ENCODE data around the gene MUC6. TPM values are rescaled to one million over a fixed set of nuclear protein-coding genes. Genes with fewer than 3 reads are reported as not detected.
A peak's percentile ranks its signal among the peaks of the same experiment; 100 is the strongest.

MUC6 gene
- total RNA-seq, 1 experiment from 2014 or later: not detected

DNA sequence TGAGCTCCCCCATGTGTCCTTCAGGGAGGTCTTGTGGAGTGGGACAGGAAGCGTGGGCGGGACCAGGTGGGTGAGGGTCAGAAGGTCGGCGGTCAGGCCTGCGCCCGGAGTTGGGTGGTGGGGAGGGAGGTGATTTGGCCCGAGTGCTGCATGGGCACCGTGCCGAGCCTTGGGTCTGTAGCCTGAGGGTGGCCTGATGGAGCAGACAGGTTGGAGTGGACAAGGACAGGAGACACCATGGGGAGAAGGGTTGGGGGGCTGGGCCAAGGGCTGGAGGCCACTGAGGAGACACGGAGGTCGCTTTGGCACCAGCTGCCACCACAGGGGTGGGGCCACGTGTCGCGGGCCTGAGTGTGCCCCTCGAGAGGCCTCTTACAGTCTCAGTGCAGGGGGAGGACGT, 57.7 kb downstream of the MUC6 start:
- no peak overlapping the region for H3K18ac ChIP-seq (ENCODE audit: insufficient read length, low read depth, low read length)

More for the DNA sequence above, 57.7 kb downstream of the MUC6 start:
- Histone ChIP-seq H3K9ac (ENCODE audit: extremely low read depth, insufficient read length, low read length) (no peak overlapping the region), H4K5ac (ENCODE audit: insufficient read length, low read depth, low read length) (no peak overlapping the region), H3T11ph (ENCODE audit: low read length) (no peak overlapping the region), H4K8ac (replicated peaks; ENCODE audit: insufficient read length, low read depth, low read length) (no peak overlapping the region), H3K27me3 (ENCODE audit: insufficient read depth, low read length) (no peaks in the 10 kb centered on the region), H4K20me1 (ENCODE audit: control insufficient read depth, insufficient read depth, insufficient read length) (no peaks in the 10 kb centered on the region), H2AK5ac (ENCODE audit: insufficient read length, low read length) (no peak overlapping the region), H2BK120ac (ENCODE audit: low read depth, low read length, poor library complexity, severe bottlenecking) (no peak overlapping the region), H2BK12ac (ENCODE audit: insufficient read length, low read depth, low read length) (no peak overlapping the region), H4K91ac (ENCODE audit: insufficient read length, low read depth, low read length) (no peak overlapping the region), H3K23me2 (ENCODE audit: insufficient read length, low read depth, low read length, poor library complexity, severe bottlenecking) (no peaks in the 10 kb centered on the region), H2BK15ac (ENCODE audit: low read depth, low read length) (no peak overlapping the region), H2BK5ac (ENCODE audit: insufficient read length, low read length) (no peak overlapping the region), H2AFZ (ENCODE audit: low read length) (no peak overlapping the region), H3K4ac (ENCODE audit: low read depth, low read length) (no peak overlapping the region), H3K4me2 (ENCODE audit: insufficient read depth, insufficient read length, low read length) (no peak overlapping the region), H3K9me3 (ENCODE audit: control insufficient read depth, low read depth, low read length) (no peaks in the 10 kb centered on the region), H3K4me1 (ENCODE audit: insufficient read depth, low read length) (no peaks in the 10 kb centered on the region), H3K79me2 (ENCODE audit: insufficient read depth, low read length) (no peaks in the 10 kb centered on the region), H2BK20ac (ENCODE audit: low read depth, low read length, poor library complexity, severe bottlenecking) (no peak overlapping the region), H3K23ac (ENCODE audit: insufficient read length, low read depth, low read length) (no peak overlapping the region), H3K56ac (ENCODE audit: insufficient read length, low read depth, low read length) (no peak overlapping the region), H3K14ac (ENCODE audit: insufficient read depth, low read length) (no peak overlapping the region; the same call in 1 of the 2 replicates), H3K79me1 (ENCODE audit: insufficient read depth, low read depth, low read length, poor library complexity, severe bottlenecking) (peaks cover 2% of the 10 kb centered on the region), H3K27ac (ENCODE audit: insufficient read length, low read depth, low read length) (no peak overlapping the region)
- H3K27me3 Mint-ChIP-seq (ENCODE audit: low read depth): no peaks in the 10 kb centered on the region
- peaks cover 13 to 65% (median 57%) of the 10 kb centered on the region in 3 experiments; a peak in 6 of 7 replicates for H3K36me3 Mint-ChIP-seq (ENCODE audit: insufficient read depth in 1 of 3, low read depth in 3 of 3)
- H3K4me1 Mint-ChIP-seq: peaks cover 14 to 16% of the 10 kb centered on the region in 2 experiments
- H3K27ac Mint-ChIP-seq: peak overlapping the region; percentile 27 to 84 (median 76); a peak in 4 of 7 replicates
- no peak for DNase-seq
- no peak overlapping the region for H3K4me3 Mint-ChIP-seq
- WGBS (ENCODE audit: extremely low coverage, insufficient read length, low lambda C conversion rate): no CpG with 5 or more reads among the region's 16 CpGs
- H3K9me3 Mint-ChIP-seq: no peaks in the 10 kb centered on the region
- TF ChIP-seq, protein P1, sequence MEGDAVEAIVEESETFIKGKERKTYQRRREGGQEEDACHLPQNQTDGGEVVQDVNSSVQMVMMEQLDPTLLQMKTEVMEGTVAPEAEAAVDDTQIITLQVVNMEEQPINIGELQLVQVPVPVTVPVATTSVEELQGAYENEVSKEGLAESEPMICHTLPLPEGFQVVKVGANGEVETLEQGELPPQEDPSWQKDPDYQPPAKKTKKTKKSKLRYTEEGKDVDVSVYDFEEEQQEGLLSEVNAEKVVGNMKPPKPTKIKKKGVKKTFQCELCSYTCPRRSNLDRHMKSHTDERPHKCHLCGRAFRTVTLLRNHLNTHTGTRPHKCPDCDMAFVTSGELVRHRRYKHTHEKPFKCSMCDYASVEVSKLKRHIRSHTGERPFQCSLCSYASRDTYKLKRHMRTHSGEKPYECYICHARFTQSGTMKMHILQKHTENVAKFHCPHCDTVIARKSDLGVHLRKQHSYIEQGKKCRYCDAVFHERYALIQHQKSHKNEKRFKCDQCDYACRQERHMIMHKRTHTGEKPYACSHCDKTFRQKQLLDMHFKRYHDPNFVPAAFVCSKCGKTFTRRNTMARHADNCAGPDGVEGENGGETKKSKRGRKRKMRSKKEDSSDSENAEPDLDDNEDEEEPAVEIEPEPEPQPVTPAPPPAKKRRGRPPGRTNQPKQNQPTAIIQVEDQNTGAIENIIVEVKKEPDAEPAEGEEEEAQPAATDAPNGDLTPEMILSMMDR (conservative IDR thresholded peaks at IDR 0.05): no peak

All from H9 (cell line).